CD14-positive monocyte (primary cell): ENCODE measurements around the gene SCNN1B. TPM values are rescaled to one million over a fixed set of nuclear protein-coding genes. Genes with fewer than 3 reads are reported as not detected.

Source experiments
- DNase-seq, 3 donors: peaks; one replicate each; pipeline ENCODE4 v3.0.0-alpha.2; 2011 to 2022
- H2AFZ ChIP-seq: 2 replicates; pipeline ENCODE4 v1.6.0; 2012; ENCODE audit warnings: mild to moderate bottlenecking, low read depth, low read length, inconsistent platforms; ENCODE audit not compliant: insufficient read depth, poor library complexity, severe bottlenecking
- H3K27ac ChIP-seq, 2 donors: 1 replicate in 1 of 2; 2 replicates in 1 of 2; pipeline ENCODE4 v1.5.1; 2012 to 2013; ENCODE audit warnings: low read length in 2 of 2, control low read depth in 1 of 2, inconsistent platforms in 1 of 2, low read depth in 1 of 2, mild to moderate bottlenecking in 1 of 2
- H3K27me3 ChIP-seq, 2 donors: one replicate each; pipeline versions ENCODE4 v1.6.0 to v1.6.1; 2011 to 2013; ENCODE audit warnings: low read length in 2 of 2; ENCODE audit not compliant: control insufficient read depth in 2 of 2, insufficient read depth in 2 of 2
- H3K36me3 ChIP-seq, 2 donors: replicated peaks in 1 of 2; 1 replicate in 1 of 2; 2 replicates in 1 of 2; pipeline versions ENCODE4 v1.5.1 to v1.6.1; 2012 to 2013; ENCODE audit warnings: low read length in 2 of 2, control low read depth in 1 of 2, inconsistent platforms in 1 of 2, mild to moderate bottlenecking in 1 of 2; ENCODE audit not compliant: insufficient read depth in 2 of 2, control insufficient read depth in 1 of 2
- H3K4me1 ChIP-seq, 2 donors: 1 replicate in 1 of 2; 2 replicates in 1 of 2; pipeline versions ENCODE4 v1.5.1 to v1.6.1; 2012 to 2013; ENCODE audit warnings: low read length in 2 of 2, control low read depth in 1 of 2, inconsistent platforms in 1 of 2, mild to moderate bottlenecking in 1 of 2, moderate library complexity in 1 of 2; ENCODE audit not compliant: insufficient read depth in 2 of 2, control insufficient read depth in 1 of 2
- H3K4me2 ChIP-seq: replicated peaks from 2 replicates; pipeline ENCODE3; 2012; ENCODE audit warnings: low read length, moderate library complexity, mild to moderate bottlenecking; ENCODE audit not compliant: poor library complexity, severe bottlenecking; ENCODE audit errors: extremely low read depth
- H3K4me3 ChIP-seq, 3 experiments: fragments of 200-600 bp in 1 of 3; sonication (generic) in 1 of 3; replicated peaks in 1 of 3; 1 replicate in 2 of 3; 2 replicates in 1 of 3; pipeline ENCODE4 v1.5.1; 2011 to 2013; ENCODE audit warnings: low read length in 3 of 3, mild to moderate bottlenecking in 3 of 3, control low read depth in 2 of 3, low read depth in 2 of 3, inconsistent platforms in 1 of 3, moderate library complexity in 1 of 3
- H3K79me2 ChIP-seq: 2 replicates; pipeline ENCODE4 v1.6.0; 2012; ENCODE audit warnings: mild to moderate bottlenecking, control low read depth, inconsistent platforms, low read length, moderate library complexity; ENCODE audit not compliant: insufficient read depth
- H3K9ac ChIP-seq: 2 replicates; pipeline ENCODE4 v1.6.0; 2017; ENCODE audit warnings: low read length, mild to moderate bottlenecking; ENCODE audit not compliant: insufficient read depth, poor library complexity, severe bottlenecking
- H3K9me3 ChIP-seq, 2 donors: replicated peaks in 1 of 2; 1 replicate in 1 of 2; 2 replicates in 1 of 2; pipeline versions ENCODE4 v1.5.1 to v1.6.1; 2012 to 2013; ENCODE audit warnings: low read length in 2 of 2, control low read depth in 1 of 2; ENCODE audit not compliant: control insufficient read depth in 1 of 2, insufficient read depth in 1 of 2
- H4K20me1 ChIP-seq: 2 replicates; pipeline ENCODE4 v1.6.0; 2012; ENCODE audit warnings: mild to moderate bottlenecking, low read length, control low read depth, moderate library complexity; ENCODE audit not compliant: insufficient read depth
- H3K27ac Mint-ChIP-seq, 7 donors: one replicate each; pipeline ENCODE4 v1.8.0; 2020; ENCODE audit warnings: mild to moderate bottlenecking in 7 of 7, mixed read lengths in 7 of 7, moderate library complexity in 6 of 7, inconsistent platforms in 2 of 7
- H3K27me3 Mint-ChIP-seq, 3 donors: one replicate each; pipeline ENCODE4 v1.8.0; 2021 to 2022; ENCODE audit warnings: low read depth in 3 of 3, mild to moderate bottlenecking in 3 of 3, mixed read lengths in 3 of 3, moderate library complexity in 3 of 3, inconsistent platforms in 1 of 3
- H3K36me3 Mint-ChIP-seq, 2 donors: one replicate each; pipeline ENCODE4 v1.8.0; 2020; ENCODE audit warnings: mixed read lengths in 2 of 2, inconsistent platforms in 1 of 2, mild to moderate bottlenecking in 1 of 2
- H3K4me1 Mint-ChIP-seq: one replicate; pipeline ENCODE4 v1.8.0; 2020; ENCODE audit warnings: mild to moderate bottlenecking, mixed read lengths
- H3K4me3 Mint-ChIP-seq, 2 donors: one replicate each; pipeline ENCODE4 v1.8.0; 2020; ENCODE audit warnings: mild to moderate bottlenecking in 2 of 2, mixed read lengths in 2 of 2, moderate library complexity in 1 of 2
- H3K9me3 Mint-ChIP-seq, 7 donors: one replicate each; pipeline ENCODE4 v1.8.0; 2020 to 2022; ENCODE audit warnings: mixed read lengths in 7 of 7, mild to moderate bottlenecking in 6 of 7, moderate library complexity in 6 of 7, inconsistent platforms in 2 of 7
- CTCF ChIP-seq: fragments of 200-600 bp; IDR thresholded peaks from one replicate; pipeline ENCODE4 v1.8.0; 2022; ENCODE audit warnings: antibody characterized with exemption, mild to moderate bottlenecking
- WGBS: methylation state at CpG from one replicate; pipeline ENCODE4 v1.1.5; 2013; ENCODE audit warnings: missing lambda C conversion rate; ENCODE audit not compliant: insufficient coverage; 5-methylcytosine and 5-hydroxymethylcytosine counted together
- intact Hi-C, 2 donors: fragments of 100-400 bp; cut with micrococcal nuclease; formaldehyde crosslinking; loops; one replicate each; pipeline versions ENCODE4 v1.15.0 to v1.15.1; 2023
- polyA plus RNA-seq, 3 donors: library from polyadenylated mRNA; depleted of rRNA in 1 of 3; unstranded in 2 of 3; stranded (reverse) in 1 of 3; fragments of 300-500 nt in 2 of 3; fragments of >200 nt in 1 of 3; fragmentation: Illumina TruSeq in 2 of 3; gene quantifications; 1 replicate in 2 of 3; 2 replicates in 1 of 3; pipeline ENCODE4 v1.2.3, GENCODE V29; 2012 to 2021

Gene SCNN1B
- polyA plus RNA-seq, 3 donors = not detected

GRCh38 chr16:23357761-23358290 is 55.7 kb downstream of the SCNN1B start:
- no peaks in the 10 kb centered on the region for H4K20me1 ChIP-seq
- H3K36me3 ChIP-seq = no peaks in the 10 kb centered on the region
- Mint-ChIP-seq H3K4me3 (no peak overlapping the region), H3K27me3 (peaks cover 0 to 3% (median 2%) of the 10 kb centered on the region in 3 donors), H3K9me3 (peaks cover 0 to 2% (median 0%) of the 10 kb centered on the region in 7 donors), H3K4me1 (no peaks in the 10 kb centered on the region), H3K36me3 (no peaks in the 10 kb centered on the region), H3K27ac (no peak overlapping the region)
- H3K4me2 ChIP-seq = no peak overlapping the region
- DNase-seq = no peak
- no peaks in the 10 kb centered on the region for H3K79me2 ChIP-seq
- no peak for TF ChIP-seq CTCF
- H3K27ac ChIP-seq = no peak overlapping the region
- no peaks in the 10 kb centered on the region for H3K27me3 ChIP-seq
- H3K4me3 ChIP-seq = no peak overlapping the region
- intact Hi-C loops = no loop called here
- H3K9ac ChIP-seq = no peak overlapping the region
- no peaks in the 10 kb centered on the region for H3K4me1 ChIP-seq
- 90% methylated on average over 4 of the region's 8 CpGs for WGBS
- peaks cover 0 to under 1% of the 10 kb centered on the region in 2 donors for H3K9me3 ChIP-seq
- no peak overlapping the region for H2AFZ ChIP-seq

GRCh38 chr16:23359092-23359760 is 57.1 kb downstream of the SCNN1B start:
- Histone ChIP-seq H3K27ac (no peak overlapping the region), H3K27me3 (no peaks in the 10 kb centered on the region), H4K20me1 (no peaks in the 10 kb centered on the region), H3K4me1 (no peaks in the 10 kb centered on the region), H3K79me2 (no peaks in the 10 kb centered on the region), H3K9me3 (no peaks in the 10 kb centered on the region), H3K4me2 (no peak overlapping the region), H3K9ac (no peak overlapping the region), H3K36me3 (no peaks in the 10 kb centered on the region), H3K4me3 (no peak overlapping the region), H2AFZ (no peak overlapping the region)
- Mint-ChIP-seq H3K27me3 (peaks cover 1 to 3% (median 2%) of the 10 kb centered on the region in 3 donors), H3K4me1 (no peaks in the 10 kb centered on the region), H3K9me3 (peaks cover 0 to 2% (median 0%) of the 10 kb centered on the region in 7 donors), H3K4me3 (no peak overlapping the region), H3K27ac (peak overlapping the region in 1 of 7 donors; percentile 21), H3K36me3 (no peaks in the 10 kb centered on the region)
- intact Hi-C loops = no loop called here
- WGBS = 68% methylated on average over 6 of the region's 8 CpGs
- TF ChIP-seq CTCF = no peak
- no peak for DNase-seq
